SU-DHL-6 (cell line): Measurements from ENCODE around the gene HELB.

ENCODE experiments used
- EZH2phosphoT487 ChIP-seq: fragments of 200-600 bp; sonication (generic), shearing (Covaris generic); conservative IDR thresholded peaks from 2 replicates; pipeline ENCODE4 v1.6.1; 2018; ENCODE audit warnings: mild to moderate bottlenecking, antibody characterized with exemption, low read length, moderate library complexity, mixed read lengths
- TF ChIP-seq, protein P1 (sequence below): fragments of 200-600 bp; sonication (generic); IDR thresholded peaks from one replicate; pipeline ENCODE4 v1.5.1; 2017; ENCODE audit warnings: antibody characterized with exemption, mild to moderate bottlenecking, low read length, moderate library complexity; ENCODE audit not compliant: insufficient read depth, poor library complexity, severe bottlenecking

DNA sequence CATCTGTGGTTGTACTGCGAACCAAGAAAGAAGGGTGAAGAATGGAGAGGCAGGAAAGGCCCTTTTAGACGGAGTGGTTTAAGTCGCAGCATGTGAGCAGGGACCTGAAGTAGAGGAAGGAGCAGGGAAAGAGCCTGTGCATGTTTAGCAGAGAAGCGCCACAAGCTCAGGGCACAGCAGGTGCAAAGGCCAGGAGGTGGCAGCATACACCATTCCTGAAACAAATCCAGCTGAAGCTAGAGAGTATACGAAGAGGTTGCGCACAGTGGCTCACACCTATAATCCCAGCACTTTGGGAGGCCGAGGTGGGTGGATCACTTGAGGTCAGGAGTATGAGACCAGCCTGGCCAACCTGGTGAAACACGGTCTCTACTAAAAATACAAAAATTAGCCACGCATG lies 49.9 kb downstream of the HELB start:
- no peak for TF ChIP-seq EZH2phosphoT487
- TF ChIP-seq, protein P1, sequence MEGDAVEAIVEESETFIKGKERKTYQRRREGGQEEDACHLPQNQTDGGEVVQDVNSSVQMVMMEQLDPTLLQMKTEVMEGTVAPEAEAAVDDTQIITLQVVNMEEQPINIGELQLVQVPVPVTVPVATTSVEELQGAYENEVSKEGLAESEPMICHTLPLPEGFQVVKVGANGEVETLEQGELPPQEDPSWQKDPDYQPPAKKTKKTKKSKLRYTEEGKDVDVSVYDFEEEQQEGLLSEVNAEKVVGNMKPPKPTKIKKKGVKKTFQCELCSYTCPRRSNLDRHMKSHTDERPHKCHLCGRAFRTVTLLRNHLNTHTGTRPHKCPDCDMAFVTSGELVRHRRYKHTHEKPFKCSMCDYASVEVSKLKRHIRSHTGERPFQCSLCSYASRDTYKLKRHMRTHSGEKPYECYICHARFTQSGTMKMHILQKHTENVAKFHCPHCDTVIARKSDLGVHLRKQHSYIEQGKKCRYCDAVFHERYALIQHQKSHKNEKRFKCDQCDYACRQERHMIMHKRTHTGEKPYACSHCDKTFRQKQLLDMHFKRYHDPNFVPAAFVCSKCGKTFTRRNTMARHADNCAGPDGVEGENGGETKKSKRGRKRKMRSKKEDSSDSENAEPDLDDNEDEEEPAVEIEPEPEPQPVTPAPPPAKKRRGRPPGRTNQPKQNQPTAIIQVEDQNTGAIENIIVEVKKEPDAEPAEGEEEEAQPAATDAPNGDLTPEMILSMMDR: peak; percentile 21
